GM19239 (cell line): Measurements from ENCODE around the gene VIPR2.
"Not testable (repeated sequence)": the region's sequence is repeated elsewhere in the genome, so short reads cannot be mapped to it uniquely, and the experiment has no call there.

Source experiments
- DNase-seq: peaks from one replicate; pipeline ENCODE4 v3.0.0; 2011; ENCODE audit warnings: low spot score; ENCODE audit not compliant: insufficient read length
- FAIRE-seq: peaks from 2 replicates; lab custom pipeline; 2011; peaks lifted over from hg19 to GRCh38; lab: Jason Lieb, UNC

Gene VIPR2

DNA sequence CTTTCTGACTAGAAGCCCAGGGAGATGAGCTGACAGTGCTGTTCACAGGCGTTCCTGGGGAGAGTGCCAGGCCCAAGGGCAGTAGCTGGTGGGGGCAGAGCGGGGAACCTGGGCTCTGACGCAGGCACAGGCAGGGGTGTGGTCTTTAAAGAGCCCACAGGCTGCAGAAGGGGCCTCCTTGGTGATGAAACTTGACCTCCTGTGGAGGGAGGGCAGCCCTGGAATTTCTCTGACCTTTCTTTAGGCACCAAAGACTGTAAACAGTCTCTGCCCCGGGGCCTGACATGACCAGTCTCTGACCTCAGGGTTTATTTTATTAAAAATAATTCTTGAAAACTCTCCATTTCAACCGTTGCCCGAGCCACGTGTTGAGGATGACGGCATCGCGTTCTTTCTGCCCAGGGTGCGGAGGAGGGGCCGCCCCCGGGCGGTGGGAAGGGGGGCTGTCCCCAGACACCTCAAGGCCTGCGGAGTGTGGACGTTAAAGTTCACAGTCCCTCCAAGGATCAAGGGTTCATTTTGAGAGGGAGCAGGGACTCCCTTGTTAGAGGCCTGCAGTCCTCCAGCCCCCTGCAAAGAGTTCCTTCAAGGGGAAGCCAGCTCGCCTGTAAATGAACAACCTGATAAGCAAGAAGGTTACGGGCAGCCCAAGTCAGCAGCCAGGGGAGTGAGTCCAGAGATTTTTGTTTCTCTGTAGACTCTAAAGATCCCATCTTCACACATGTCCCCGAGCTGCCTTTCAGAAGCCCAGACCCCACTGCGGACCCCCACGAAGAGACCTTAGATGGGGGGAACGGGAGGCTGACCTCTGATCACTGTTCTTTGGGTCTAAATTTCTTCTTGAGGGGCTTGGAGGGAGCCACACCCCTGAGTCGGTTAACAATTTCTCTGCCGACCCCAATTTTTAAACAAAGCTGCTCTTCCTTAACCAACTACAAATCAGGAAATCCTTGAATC is 128.9 kb downstream of the VIPR2 start:
- DNase-seq, result no peak
- FAIRE-seq, result no peak

DNA sequence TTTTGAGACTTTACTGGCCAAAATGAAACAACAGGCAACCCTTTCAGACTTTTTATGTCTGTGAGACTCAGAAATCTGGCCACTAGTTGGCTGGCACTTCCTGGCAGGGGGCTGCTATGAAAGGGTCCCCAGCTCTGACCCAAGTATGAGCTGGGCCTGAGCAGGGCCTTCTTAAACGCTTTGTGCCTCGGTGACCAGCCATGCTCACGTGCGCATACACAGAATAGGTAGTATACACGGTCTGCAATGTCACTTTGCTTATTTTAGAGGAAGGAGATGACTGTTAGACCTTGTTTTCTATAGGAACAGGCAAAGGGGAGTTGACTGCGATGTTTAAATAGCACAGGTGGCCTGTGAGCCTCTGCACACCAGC is 129.6 kb downstream of the VIPR2 start:
- DNase-seq (no peak), FAIRE-seq (no peak)

DNA sequence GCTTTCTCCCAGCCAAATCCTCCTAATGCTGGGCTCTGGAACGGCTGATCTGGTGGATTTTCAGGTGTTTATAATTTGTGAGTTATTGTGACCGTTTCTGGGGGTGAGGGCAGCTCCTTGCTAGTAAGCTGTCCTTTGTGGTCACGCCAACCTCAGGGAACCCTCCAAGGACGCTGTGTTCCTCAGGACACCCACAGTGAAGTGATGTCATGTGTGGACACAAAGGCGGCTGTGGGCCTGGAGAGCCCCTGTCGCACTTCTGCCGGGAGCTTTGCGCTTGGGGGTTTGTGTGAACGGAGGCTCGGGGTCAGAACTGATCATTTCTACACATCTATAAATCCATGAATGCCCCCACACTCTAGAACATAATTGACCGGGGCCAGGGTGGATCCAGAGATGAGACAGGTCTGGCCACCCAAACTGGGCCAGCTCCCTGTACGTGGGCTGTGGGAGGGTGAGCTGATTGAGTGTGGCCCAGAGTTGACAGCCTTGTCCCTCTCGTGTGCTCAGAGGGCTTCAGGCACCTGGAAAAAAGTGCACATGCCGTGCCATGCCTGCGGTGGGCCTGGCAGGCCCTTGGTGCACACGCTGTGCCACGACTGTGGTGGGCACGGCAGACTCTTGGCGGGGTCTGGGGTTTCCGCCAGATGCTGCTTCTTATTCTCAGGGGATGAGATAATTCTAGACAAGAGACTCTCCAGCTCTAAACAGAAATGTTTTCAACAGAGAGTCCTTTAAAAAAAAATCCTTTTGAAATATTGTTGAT is 130.2 kb downstream of the VIPR2 start:
- no peak for FAIRE-seq

DNA sequence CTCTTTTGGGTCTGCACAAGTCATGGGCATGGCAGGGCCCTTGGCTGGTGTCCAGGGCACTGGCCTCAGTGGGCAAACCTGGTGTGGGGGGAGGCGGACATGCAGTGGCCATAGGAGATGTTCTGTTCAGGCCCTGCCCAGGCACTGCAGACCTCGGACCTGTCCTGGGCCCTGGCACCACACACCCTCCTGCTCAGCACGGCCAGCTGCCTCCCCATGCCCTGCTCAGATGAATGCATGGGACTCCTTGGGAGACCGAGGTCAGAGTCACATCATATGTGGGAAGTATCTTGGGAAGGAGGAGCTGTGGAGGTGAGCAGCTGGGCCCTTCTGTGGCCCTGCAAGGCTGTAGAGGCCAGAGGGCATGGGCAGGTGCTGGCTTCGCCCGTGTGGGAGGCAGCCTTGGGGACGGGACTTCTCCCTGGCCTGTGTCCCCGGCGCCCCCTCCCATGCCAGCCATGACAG is 130.8 kb downstream of the VIPR2 start:
- no peak for FAIRE-seq
- DNase-seq, result no peak

More for the DNA sequence above, 130.2 kb downstream of the VIPR2 start:
- no peak for DNase-seq

DNA sequence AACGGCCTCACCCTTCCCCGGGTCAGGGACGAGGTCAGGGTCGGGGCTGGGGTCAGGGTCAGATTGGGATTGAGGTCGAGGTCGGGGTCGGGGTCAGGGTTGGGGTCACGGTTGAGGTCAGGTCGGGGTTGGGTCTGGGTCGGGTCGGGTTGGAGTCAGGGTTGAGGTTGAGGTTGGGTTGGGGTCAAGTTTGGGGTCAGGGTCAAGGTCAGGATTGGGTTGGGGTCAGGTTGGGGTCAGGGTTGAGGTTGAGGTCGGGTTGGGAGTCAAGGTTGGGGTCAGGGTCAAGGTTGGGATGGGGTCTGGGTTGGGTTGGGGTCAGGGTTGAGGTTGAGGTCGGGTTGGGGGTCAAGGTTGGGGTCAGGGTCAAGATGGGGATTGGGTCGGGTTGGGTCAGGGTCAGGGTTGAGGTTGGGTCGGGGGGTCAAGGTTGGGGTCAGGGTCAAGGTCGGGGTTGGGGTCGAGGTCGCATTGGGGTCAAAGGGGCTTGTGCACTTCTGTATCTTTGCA is 131.4 kb downstream of the VIPR2 start:
- no peak for FAIRE-seq

DNA sequence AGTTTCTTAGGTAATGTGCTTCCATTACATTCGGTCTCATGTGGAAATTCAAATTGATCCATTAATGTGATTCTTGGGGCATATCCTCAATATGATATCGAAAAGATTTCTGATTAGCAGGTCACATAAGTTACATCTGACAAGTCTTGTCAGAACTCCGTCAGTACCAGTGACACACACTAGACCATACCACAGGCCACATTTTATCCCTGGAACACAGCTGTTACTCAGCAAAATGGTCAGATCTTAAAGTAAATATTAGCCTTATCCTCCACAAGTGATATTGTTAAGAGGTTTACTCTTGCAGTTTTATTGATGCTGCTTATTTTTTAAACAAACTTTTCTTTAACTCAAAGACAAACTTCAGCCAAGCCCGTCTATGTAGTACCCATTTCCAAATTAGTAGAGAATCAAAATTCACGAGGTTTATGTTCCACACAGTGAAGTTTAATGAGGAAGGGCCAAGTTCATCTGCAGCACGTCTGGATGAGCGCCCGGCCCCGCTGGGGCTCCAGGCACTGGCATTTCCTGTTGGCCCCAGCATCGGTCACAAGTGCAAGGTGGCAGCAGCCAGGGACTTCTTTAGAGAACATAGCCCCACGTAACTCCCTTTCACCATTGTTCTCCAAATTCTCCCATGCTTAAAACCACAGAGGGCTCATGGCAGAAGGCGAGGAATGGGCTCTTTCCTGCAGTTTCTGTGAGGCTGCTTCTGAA is 132.2 kb downstream of the VIPR2 start:
- no peak for FAIRE-seq

More for the DNA sequence above, 131.4 kb downstream of the VIPR2 start:
- no peak for DNase-seq

DNA sequence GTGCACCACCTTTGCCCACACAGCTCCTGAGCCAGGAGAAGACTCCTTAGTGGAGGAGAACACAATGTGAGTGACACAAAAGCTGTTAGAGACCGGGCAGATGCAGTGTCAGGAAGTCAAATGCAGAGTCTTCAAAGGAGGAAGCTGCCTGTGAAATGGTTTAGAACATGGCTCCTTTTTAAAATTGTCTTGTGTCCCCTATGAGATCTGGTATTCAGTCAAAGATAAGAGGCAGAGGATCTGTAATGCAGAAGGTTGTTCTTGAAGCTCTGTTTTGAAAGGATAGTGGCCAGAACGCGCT is 133.0 kb downstream of the VIPR2 start:
- FAIRE-seq (no peak), DNase-seq (no peak)

More for the DNA sequence above, 132.2 kb downstream of the VIPR2 start:
- no peak for DNase-seq

DNA sequence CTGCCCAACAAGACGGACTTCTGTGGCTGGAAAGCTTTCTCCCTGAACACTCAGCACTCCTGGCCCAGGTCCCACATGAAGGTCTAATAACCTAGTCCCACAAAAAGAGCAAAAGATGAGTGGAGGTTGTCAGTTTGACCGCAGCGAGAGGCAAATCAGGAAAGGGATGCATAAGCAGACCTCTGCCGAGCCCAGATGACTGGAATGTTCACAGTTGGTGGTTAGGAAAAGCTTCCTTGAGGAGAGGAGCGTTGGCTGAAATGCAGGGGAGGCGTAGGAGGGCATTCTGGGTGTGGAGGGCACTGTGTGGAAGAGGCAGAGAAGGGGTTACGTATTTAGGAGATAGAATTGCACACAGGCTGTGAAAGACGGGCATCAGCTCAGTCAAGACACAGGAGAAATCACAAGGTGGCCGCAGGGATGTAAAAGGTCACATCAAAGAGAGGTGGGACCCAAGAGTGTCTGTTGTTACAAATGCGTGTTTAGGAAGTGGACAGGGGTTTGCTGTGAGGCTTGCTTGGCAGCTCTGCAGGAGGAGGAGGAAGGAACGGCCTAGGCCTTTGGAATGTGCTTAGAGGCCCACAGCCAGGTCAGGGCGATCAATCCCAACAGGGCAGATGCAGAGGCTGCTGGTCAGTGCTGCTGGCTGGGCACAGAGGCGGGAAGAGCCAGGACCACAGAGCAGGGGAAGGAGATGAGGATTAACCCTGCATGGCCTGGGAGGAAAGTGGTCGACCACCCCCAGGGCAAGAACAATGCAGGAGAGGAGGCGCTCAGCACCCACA is 133.5 kb downstream of the VIPR2 start:
- FAIRE-seq (no peak), DNase-seq (no peak)

DNA sequence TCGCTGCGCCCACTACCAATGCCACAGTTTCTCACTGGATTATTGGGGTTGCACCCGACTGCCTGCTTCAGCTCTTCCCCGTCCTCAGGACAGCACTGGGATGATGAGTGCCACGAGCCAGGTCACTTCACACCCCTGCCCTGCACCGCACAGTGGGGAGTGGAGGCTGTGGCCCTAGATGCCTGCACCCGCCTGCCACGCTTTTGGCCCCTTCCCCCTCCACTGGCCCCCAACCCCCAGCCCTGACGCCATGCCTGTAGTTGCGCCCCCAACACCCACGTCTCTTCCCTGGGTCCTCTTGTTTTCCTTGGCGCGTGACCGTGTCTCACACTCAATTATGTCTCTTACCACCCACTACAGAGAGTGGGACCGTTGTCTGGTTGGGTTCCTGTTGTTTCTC is 134.3 kb downstream of the VIPR2 start:
- no peak for DNase-seq
- FAIRE-seq, result no peak

DNA sequence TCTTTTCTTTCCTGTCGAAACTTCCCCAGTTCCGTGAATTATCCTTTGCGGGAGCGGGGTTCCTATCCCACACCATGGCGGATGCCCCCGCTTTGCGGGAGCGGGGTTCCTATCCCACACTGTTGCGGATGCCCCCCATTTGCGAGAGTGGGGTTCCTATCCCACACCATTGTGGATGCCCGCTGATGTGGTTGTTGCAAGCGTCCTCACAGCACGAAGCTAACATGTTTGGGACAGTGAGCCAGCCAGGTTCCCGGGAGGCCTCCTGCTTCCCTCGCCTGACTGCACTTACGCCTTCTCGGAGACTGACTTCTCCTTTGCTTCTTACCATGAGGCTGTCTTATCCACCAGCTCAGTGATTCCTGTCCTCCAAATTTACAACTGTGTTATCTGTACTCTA is 134.7 kb downstream of the VIPR2 start:
- DNase-seq, result no peak
- no peak for FAIRE-seq

DNA sequence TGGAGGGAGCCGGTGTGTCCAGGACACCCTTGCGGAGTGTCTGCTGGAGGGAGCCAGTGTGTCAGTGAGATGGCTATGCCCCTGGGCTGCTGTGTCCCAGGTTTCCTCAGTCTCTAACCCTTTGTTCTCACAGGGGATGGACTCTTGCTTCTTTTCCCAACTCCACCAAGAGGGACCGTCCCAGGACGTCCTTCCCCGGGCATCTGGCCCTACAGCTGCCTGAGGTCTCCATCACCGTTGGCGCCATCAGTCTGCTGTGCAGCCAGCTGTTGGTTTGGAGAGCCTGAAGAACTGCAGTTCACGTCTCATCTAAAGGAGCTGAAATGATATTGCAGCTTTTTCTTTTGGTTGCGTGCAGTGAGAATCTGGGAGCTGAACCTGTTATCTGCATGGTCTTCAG is 136.2 kb downstream of the VIPR2 start:
- FAIRE-seq, result no peak

DNA sequence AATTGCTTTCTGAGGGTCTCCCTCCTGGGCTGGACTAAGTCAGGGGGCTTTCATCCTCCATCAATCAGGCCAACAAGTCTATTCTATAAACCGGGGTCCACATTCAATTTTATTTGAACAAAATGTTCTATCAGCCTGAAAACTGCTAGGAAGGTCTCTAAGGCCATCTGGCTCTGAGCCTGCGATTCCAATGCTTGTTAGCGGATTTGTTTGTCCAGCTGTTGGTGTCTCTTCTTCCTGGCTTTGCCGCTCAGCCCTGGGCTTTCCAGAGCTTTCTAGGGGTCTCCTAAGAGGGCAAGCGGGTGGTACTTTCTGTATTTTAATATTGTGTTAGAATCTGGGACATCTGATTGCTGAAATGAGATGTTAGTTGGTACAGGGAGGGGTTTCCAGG is 136.7 kb downstream of the VIPR2 start:
- FAIRE-seq (no peak), DNase-seq (no peak)

More for the DNA sequence above, 136.2 kb downstream of the VIPR2 start:
- no peak for DNase-seq

DNA sequence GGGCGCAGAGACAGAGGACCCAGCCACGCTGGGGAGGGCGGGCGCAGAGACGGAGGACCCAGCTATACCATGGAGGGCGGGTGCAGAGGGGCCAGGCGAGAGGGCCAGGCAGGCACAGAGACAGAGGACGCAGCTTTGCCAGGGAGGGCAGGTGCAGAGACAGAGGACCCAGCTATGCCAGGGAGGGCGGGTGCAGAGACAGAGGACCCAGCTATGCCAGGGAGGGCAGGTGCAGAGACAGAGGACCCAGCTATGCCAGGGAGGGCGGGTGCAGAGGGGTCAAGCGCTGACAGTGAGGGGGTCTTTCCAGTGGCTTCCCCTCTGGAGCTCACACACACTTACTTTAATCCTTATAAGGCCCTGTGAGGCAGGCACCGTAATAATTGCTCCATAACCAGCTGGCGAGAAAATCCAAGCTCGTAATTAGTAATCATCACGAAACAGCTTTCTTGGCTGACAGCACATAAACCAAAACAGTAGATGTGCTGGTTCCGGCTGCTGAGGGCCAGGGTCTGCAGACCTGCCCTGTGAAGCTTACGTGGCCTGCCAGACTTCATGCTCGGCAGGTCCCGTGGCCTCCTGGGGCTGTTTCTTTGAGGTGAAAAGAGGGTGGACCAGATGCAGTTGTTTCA is 137.2 kb downstream of the VIPR2 start:
- DNase-seq (no peak), FAIRE-seq (no peak)

DNA sequence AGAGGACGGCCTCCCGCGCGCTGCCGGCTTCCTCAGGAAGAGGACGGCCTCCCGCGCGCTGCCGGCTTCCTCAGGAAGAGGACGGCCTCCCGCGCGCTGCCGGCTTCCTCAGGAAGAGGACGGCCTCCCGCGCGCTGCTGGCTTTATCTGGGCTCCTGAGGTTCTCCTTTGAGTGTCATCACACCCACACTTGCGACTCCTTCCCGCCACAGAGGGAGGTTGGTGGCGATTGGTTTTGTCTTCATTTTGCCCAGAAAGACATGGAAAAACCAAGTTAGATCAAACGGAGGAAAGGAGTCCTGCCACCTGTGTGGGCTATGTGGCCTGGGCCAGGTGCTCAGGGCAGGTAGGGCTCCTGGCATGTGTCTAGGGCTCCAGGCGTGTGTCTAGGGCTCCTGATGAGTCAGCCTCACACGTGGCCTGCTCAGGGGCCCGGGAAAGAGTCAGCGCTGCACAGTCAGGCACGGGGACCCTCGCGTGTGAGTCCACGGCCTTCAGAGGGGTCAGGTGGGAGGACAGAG is 138.0 kb downstream of the VIPR2 start:
- DNase-seq (no peak), FAIRE-seq (no peak)

DNA sequence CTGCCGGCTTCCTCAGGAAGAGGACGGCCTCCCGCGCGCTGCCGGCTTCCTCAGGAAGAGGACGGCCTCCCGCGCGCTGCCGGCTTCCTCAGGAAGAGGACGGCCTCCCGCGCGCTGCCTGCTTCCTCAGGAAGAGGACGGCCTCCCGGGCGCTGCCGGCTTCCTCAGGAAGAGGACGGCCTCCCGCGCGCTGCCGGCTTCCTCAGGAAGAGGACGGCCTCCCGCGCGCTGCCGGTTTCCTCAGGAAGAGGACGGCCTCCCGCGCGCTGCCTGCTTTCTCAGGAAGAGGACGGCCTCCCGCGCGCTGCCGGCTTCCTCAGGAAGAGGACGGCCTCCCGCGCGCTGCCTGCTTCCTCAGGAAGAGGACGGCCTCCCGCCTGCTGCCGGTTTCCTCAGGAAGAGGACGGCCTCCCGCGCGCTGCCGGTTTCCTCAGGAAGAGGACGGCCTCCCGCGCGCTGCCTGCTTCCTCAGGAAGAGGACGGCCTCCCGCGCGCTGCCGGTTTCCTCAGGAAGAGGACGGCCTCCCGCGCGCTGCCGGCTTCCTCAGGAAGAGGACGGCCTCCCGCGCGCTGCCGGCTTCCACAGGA is 138.6 kb downstream of the VIPR2 start:
- DNase-seq, FAIRE-seq: not testable (repeated sequence)

DNA sequence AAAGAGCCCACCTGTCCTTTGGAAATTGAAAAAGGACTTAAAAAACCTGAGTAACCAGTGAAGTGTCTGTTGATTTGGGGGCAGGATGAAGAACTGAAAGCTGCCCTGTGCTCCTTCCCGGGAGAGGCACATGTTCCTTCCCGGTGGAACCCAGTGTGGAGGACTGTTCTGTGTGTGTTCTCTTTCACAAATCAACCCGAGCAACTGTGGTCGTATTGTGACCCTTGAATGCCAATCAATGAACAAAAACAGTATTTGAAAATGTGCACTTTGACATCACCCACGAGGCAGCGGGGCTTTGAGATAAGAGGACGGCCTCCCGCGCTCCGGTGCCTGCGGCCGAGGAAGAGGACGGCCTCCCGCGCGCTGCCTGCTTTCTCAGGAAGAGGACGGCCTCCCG is 139.0 kb downstream of the VIPR2 start:
- FAIRE-seq (no peak), DNase-seq (no peak)

DNA sequence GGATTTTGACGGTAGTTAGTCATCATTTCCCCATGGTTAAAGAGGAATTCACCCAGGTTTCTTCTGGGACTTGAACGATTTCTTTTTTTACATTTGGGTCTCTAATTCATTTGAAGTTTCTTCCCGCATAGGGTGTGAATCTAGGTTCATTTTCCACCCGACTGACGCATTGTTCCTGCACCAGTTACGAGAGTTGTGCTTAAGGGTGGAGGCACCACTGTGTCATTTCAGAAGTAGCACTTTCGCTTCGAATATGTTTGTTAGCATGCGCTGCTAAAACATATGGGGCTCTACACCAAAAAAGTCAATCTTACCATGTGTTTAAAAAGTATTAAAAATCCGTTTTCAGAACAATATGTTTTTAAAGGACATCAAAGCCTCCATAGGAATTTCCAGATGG is 140.3 kb downstream of the VIPR2 start:
- FAIRE-seq, result no peak
- no peak for DNase-seq

DNA sequence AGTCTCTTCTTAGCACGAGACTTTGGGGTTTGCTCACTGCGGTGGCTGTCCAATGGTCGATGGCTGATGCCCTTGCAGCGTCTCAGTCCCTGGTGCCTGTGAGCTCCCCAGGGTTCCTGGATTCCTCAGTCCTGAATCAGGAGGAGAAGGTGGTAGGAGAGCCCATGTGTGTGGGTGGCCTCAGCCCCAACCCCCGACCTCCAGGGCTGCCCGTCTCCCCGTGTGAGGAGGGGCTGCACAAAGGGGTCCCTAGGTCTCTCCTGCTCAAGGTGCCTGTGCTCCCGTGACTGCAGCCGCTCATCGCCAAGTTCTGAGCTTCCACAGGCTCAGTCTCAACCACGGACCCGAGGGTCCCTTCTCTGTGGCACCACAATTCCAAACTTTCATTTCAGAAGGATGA is 142.9 kb downstream of the VIPR2 start:
- FAIRE-seq, result no peak

More for the DNA sequence above, 142.9 kb downstream of the VIPR2 start:
- no peak for DNase-seq
